H9 (cell line): ENCODE data around the gene CARS1. TPM values are rescaled to one million over a fixed set of nuclear protein-coding genes. Genes with fewer than 3 reads are reported as not detected.

Experiments used
- DNase-seq: peaks from one replicate; pipeline ENCODE4 v3.0.0-alpha.2; 2017
- H2AFZ ChIP-seq: one replicate; pipeline ENCODE4 v1.6.1; 2013; ENCODE audit warnings: mild to moderate bottlenecking, low read length, control low read depth, moderate library complexity
- H2AK5ac ChIP-seq: 2 replicates; pipeline ENCODE4 v1.6.1; 2013; ENCODE audit warnings: low read length, control low read depth, mixed read lengths; ENCODE audit not compliant: insufficient read length
- H2BK120ac ChIP-seq: one replicate; pipeline ENCODE4 v1.6.1; 2013; ENCODE audit warnings: low read depth, mild to moderate bottlenecking, low read length, control low read depth, inconsistent platforms; ENCODE audit not compliant: poor library complexity, severe bottlenecking
- H2BK12ac ChIP-seq: 2 replicates; pipeline ENCODE4 v1.6.1; 2013; ENCODE audit warnings: low read length, control low read depth, mixed read lengths, low read depth; ENCODE audit not compliant: insufficient read length
- H2BK15ac ChIP-seq: 2 replicates; pipeline ENCODE4 v1.6.1; 2013; ENCODE audit warnings: low read depth, low read length, control low read depth
- H2BK20ac ChIP-seq: one replicate; pipeline ENCODE4 v1.6.1; 2013; ENCODE audit warnings: low read depth, mild to moderate bottlenecking, low read length, control low read depth, inconsistent platforms; ENCODE audit not compliant: poor library complexity, severe bottlenecking
- H2BK5ac ChIP-seq: 2 replicates; pipeline ENCODE4 v1.6.1; 2013; ENCODE audit warnings: low read length, control low read depth, mixed read lengths; ENCODE audit not compliant: insufficient read length
- H3K14ac ChIP-seq: 2 replicates; pipeline ENCODE4 v1.6.1; 2013; ENCODE audit warnings: low read length, control low read depth; ENCODE audit not compliant: insufficient read depth
- H3K18ac ChIP-seq: 2 replicates; pipeline ENCODE4 v1.6.1; 2013; ENCODE audit warnings: low read depth, mild to moderate bottlenecking, mixed read lengths, low read length, control low read depth; ENCODE audit not compliant: insufficient read length
- H3K23ac ChIP-seq: 2 replicates; pipeline ENCODE4 v1.6.1; 2013; ENCODE audit warnings: low read length, control low read depth, mixed read lengths, low read depth; ENCODE audit not compliant: insufficient read length
- H3K23me2 ChIP-seq: 2 replicates; pipeline ENCODE4 v1.6.1; 2013; ENCODE audit warnings: low read depth, mild to moderate bottlenecking, mixed read lengths, low read length, control low read depth; ENCODE audit not compliant: insufficient read length, poor library complexity, severe bottlenecking
- H3K27ac ChIP-seq: 2 replicates; pipeline ENCODE4 v1.5.1; 2013; ENCODE audit warnings: low read length, control low read depth, mixed read lengths, low read depth; ENCODE audit not compliant: insufficient read length
- H3K27me3 ChIP-seq: 2 replicates; pipeline ENCODE4 v1.6.1; 2013; ENCODE audit warnings: low read length, control low read depth, inconsistent platforms; ENCODE audit not compliant: insufficient read depth
- H3K4ac ChIP-seq: 2 replicates; pipeline ENCODE4 v1.6.1; 2013; ENCODE audit warnings: low read depth, mild to moderate bottlenecking, control low read depth, inconsistent platforms, low read length, moderate library complexity
- H3K4me1 ChIP-seq: 2 replicates; pipeline ENCODE4 v1.6.1; 2013; ENCODE audit warnings: low read length, control low read depth, inconsistent platforms; ENCODE audit not compliant: insufficient read depth
- H3K4me2 ChIP-seq: 2 replicates; pipeline ENCODE4 v1.6.1; 2013; ENCODE audit warnings: low read length, control low read depth, mixed read lengths; ENCODE audit not compliant: insufficient read length, insufficient read depth
- H3K56ac ChIP-seq: 2 replicates; pipeline ENCODE4 v1.6.1; 2013; ENCODE audit warnings: low read depth, mild to moderate bottlenecking, mixed read lengths, low read length, control low read depth; ENCODE audit not compliant: insufficient read length
- H3K79me1 ChIP-seq: 2 replicates; pipeline ENCODE4 v1.6.1; 2013; ENCODE audit warnings: low read depth, mild to moderate bottlenecking, moderate library complexity, low read length, control low read depth, inconsistent platforms; ENCODE audit not compliant: insufficient read depth, poor library complexity, severe bottlenecking
- H3K79me2 ChIP-seq: 2 replicates; pipeline ENCODE4 v1.6.1; 2013; ENCODE audit warnings: low read length, control low read depth, inconsistent platforms; ENCODE audit not compliant: insufficient read depth
- H3K9ac ChIP-seq: 2 replicates; pipeline ENCODE4 v1.6.1; 2013; ENCODE audit warnings: low read length, control low read depth, mixed read lengths; ENCODE audit not compliant: insufficient read length; ENCODE audit errors: extremely low read depth
- H3K9me3 ChIP-seq: one replicate; pipeline ENCODE4 v1.6.1; 2013; ENCODE audit warnings: low read depth, low read length, inconsistent platforms; ENCODE audit not compliant: control insufficient read depth
- H3T11ph ChIP-seq: one replicate; pipeline ENCODE4 v1.6.1; 2013; ENCODE audit warnings: mild to moderate bottlenecking, low read length, control low read depth, inconsistent platforms
- H4K20me1 ChIP-seq: one replicate; pipeline ENCODE4 v1.6.1; 2013; ENCODE audit not compliant: control insufficient read depth, insufficient read length, insufficient read depth
- H4K5ac ChIP-seq: 2 replicates; pipeline ENCODE4 v1.6.1; 2013; ENCODE audit warnings: low read depth, mild to moderate bottlenecking, mixed read lengths, low read length, control low read depth; ENCODE audit not compliant: insufficient read length
- H4K8ac ChIP-seq: replicated peaks from 2 replicates; pipeline ENCODE4 v1.6.1; 2013; ENCODE audit warnings: low read length, control low read depth, mixed read lengths, low read depth; ENCODE audit not compliant: insufficient read length
- H4K91ac ChIP-seq: 2 replicates; pipeline ENCODE4 v1.6.1; 2013; ENCODE audit warnings: low read depth, mild to moderate bottlenecking, moderate library complexity, mixed read lengths, low read length, control low read depth; ENCODE audit not compliant: insufficient read length
- H3K27ac Mint-ChIP-seq, 3 experiments: 2 replicates in 2 of 3; 3 replicates in 1 of 3; pipeline ENCODE4 v1.8.0; 2020 to 2021; ENCODE audit warnings: mixed read lengths in 3 of 3, mild to moderate bottlenecking in 1 of 3, moderate library complexity in 1 of 3
- H3K27me3 Mint-ChIP-seq: 2 replicates; pipeline ENCODE4 v1.8.0; 2021; ENCODE audit warnings: low read depth, mild to moderate bottlenecking, moderate library complexity, mixed read lengths
- H3K36me3 Mint-ChIP-seq, 3 experiments: 2 replicates in 2 of 3; 3 replicates in 1 of 3; pipeline ENCODE4 v1.8.0; 2020 to 2021; ENCODE audit warnings: low read depth in 3 of 3, mixed read lengths in 3 of 3; ENCODE audit not compliant: insufficient read depth in 1 of 3
- H3K4me1 Mint-ChIP-seq, 2 experiments: 2 replicates each; pipeline ENCODE4 v1.8.0; 2020; ENCODE audit warnings: mixed read lengths in 2 of 2
- H3K4me3 Mint-ChIP-seq, 2 experiments: 2 replicates in 1 of 2; 3 replicates in 1 of 2; pipeline ENCODE4 v1.8.0; 2020 to 2021; ENCODE audit warnings: mild to moderate bottlenecking in 2 of 2, mixed read lengths in 2 of 2, moderate library complexity in 1 of 2
- H3K9me3 Mint-ChIP-seq, 2 experiments: 2 replicates in 1 of 2; 3 replicates in 1 of 2; pipeline ENCODE4 v1.8.0; 2020; ENCODE audit warnings: mild to moderate bottlenecking in 2 of 2, mixed read lengths in 2 of 2, moderate library complexity in 1 of 2
- CTCF ChIP-seq: fragments of 200-600 bp; sonication (generic); conservative IDR thresholded peaks from 3 replicates; pipeline ENCODE4 v1.8.0; 2021; ENCODE audit warnings: antibody characterized with exemption, mild to moderate bottlenecking
- WGBS: extraction: QIAGEN DNeasy Blood & Tissue Kit; methylation state at CpG from one replicate; pipeline ENCODE4 v1.1.7; 2013; ENCODE audit warnings: missing lambda C conversion rate, low lambda C conversion rate, mixed read lengths; ENCODE audit not compliant: insufficient read length; ENCODE audit errors: extremely low coverage; 5-methylcytosine and 5-hydroxymethylcytosine counted together
- total RNA-seq: library from RNA; stranded (reverse); gene quantifications from 2 replicates; pipeline ENCODE4 v1.2.1, GENCODE V29; 2021

The CARS1 gene
- total RNA-seq, 1 experiment from 2014 or later = 92.3 TPM

GRCh38 chr11:2982214-2982613 is 75.0 kb downstream of the CARS1 start:
- H3T11ph ChIP-seq = no peak overlapping the region
- no peaks in the 10 kb centered on the region for H3K9me3 Mint-ChIP-seq
- H2BK20ac ChIP-seq = no peak overlapping the region
- no CpG with 5 or more reads among the region's 2 CpGs for WGBS
- no peak overlapping the region for H3K4me3 Mint-ChIP-seq
- no peaks in the 10 kb centered on the region for H3K9me3 ChIP-seq
- no peak overlapping the region for H3K18ac ChIP-seq
- no peaks in the 10 kb centered on the region for H3K23me2 ChIP-seq
- H4K5ac ChIP-seq = no peak overlapping the region
- no peak overlapping the region for H2BK120ac ChIP-seq
- no peak overlapping the region for H3K4me2 ChIP-seq
- H3K27ac Mint-ChIP-seq = no peak overlapping the region; a peak in 1 of 7 replicates
- no peak for DNase-seq
- H3K36me3 Mint-ChIP-seq = peaks cover 12 to 48% (median 35%) of the 10 kb centered on the region in 3 experiments; a peak in 6 of 7 replicates
- no peak overlapping the region for H2BK5ac ChIP-seq
- H3K4me1 ChIP-seq = no peaks in the 10 kb centered on the region
- no peak overlapping the region for H3K14ac ChIP-seq
- H2AK5ac ChIP-seq = no peak overlapping the region
- no peaks in the 10 kb centered on the region for H3K27me3 Mint-ChIP-seq
- no peak overlapping the region for H4K8ac ChIP-seq
- H3K23ac ChIP-seq = no peak overlapping the region
- H2AFZ ChIP-seq = no peak overlapping the region
- H3K27ac ChIP-seq = no peak overlapping the region
- TF ChIP-seq CTCF = no peak
- no peak overlapping the region for H3K9ac ChIP-seq
- no peaks in the 10 kb centered on the region for H4K20me1 ChIP-seq
- H3K27me3 ChIP-seq = no peaks in the 10 kb centered on the region
- H4K91ac ChIP-seq = no peak overlapping the region
- H3K4ac ChIP-seq = no peak overlapping the region
- no peak overlapping the region for H3K56ac ChIP-seq
- peaks cover 57% of the 10 kb centered on the region; the same call in 1 of the 2 replicates for H3K79me2 ChIP-seq
- H3K79me1 ChIP-seq = peaks cover 20% of the 10 kb centered on the region
- no peak overlapping the region for H2BK15ac ChIP-seq
- H2BK12ac ChIP-seq = no peak overlapping the region
- H3K4me1 Mint-ChIP-seq = peaks cover 2 to 3% of the 10 kb centered on the region in 2 experiments; a peak in 2 of 4 replicates
